ENCODE results near the gene CCDC54.

GRCh38 chr3:107377151-107377550 lies at the start of gene CCDC54:
- TF ChIP-seq EP300 (IDR thresholded peaks at IDR 0.05) (no peak), POLR2A (IDR thresholded peaks at IDR 0.05) (no peak)

All from tibial nerve (tissue), 3 donors.